Measurements from ENCODE around the gene FUT1.
"Not testable (repeated sequence)": the region's sequence is repeated elsewhere in the genome, so short reads cannot be mapped to it uniquely, and the experiment has no call there.

FUT1 gene
- total RNA-seq = 0.60 to 0.74 reads per million in 2 experiments

GRCh38 chr19:48752496-48753365, at the start of gene FUT1:
Gene FUT1, minus strand, starts transcription at chr19:48752641. Its CDS starts 1,360 bp downstream, at chr19:48751281.
- DNase-seq (ENCODE audit: low read depth) = no peak

DNA sequence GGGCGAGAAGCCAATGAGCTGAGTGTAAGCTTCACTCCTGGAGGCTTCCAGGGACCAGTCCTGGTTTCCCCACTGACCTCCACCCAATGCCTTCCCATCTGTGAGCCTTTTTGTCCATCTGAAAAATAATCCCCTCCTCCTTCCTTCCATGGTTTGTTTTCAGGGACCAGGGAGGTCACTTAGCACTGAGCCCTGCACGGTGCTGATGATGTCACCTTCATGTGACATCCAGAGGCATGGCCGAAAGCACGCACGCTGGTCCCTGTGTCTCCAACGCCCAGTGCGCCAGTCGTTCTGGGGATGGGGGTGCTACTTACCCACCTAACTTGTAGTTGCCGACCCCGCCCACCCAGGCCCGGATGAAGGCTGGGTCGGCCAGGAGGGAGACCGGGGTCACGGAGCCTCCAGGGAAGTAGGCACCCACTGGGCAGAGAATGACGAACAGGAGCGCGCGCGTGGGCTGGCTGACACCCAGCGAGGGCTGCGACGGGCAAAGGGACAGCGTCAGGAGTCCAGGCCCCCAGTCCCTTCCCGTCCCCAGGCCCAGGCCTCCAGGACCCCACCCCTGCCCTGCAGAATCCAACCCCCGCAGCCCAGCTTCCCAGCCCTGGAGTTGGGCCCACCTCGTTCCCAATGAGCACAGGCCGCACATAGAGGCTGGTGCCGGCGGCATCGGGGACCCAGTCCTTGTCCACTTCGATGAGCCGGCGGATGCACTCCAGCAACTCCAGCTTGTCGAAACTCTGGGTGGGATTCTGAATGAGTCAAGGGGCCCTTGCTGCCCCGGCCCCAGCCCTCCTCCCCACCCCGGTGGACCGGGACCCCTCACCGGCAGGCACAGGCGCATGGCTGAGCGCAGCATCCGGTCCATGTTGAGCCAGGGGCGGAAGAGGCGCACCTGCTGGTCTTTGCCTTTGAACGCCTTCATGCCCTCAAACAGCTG, 47.2 kb upstream of the FUT1 start:
- DNase-seq (ENCODE audit: low read depth) = no peak

DNA sequence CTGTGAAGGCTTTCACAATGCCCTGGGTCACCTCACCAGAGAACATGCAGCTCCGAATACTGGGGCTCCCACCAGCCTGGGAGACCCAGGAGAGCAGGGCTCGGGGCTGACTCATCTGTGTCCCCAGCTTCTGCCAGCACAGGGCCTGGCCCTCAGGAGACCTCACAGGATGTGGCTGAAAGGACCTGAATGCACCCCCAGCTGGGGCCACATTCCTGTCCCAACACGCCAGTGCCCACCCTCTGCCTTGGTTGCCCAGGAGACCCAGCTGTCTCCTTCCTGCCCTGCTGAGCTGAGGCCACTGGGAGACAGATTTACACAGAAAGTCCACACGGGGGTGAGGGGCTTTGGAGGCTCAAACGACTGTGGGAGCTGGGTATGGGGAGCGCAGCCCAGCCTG, 46.5 kb upstream of the FUT1 start:
- DNase-seq (ENCODE audit: low read depth) = no peak

- no peak for DNase-seq (ENCODE audit: low read depth)
Measured at GRCh38 chr19:48797103-48797502, 44.7 kb upstream of the FUT1 start.

DNA sequence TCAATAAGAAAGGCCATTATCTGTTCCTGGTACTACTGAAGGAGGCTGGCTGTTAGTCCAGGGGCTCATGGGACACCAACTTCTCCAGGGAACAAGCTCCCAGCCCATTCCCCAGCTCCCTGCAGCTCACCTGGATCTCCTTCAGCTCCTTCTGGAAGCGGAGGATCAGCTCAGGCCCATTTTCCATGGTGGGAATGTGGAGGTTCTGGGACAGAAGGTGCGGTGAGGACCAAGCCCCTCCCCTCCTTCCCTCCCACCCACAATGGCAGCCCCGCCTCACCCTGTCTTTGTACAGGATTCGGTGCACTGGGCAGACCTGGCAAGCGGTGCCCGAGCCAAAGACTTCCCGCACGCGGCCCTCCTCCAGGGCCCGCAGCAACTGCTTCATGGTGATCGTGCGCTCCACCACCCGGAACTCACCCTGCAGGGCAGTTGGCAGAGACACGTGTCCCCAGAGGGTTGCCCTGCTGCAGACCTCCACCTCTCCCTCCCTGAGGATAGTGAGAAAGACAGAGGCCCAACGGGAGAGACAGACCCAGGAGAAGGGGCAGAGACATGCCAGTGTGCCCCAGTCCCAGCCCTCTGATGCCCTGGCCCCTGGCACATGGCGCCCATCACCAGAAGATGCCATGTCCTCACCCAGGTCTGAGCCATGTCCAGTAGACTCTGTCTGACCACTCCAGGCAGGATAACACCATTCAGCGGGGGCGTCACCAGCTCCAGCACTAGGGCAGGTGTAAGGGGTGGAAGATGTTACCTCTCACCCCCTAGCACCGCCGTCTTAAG, 44.0 kb upstream of the FUT1 start:
- DNase-seq (ENCODE audit: low read depth) = no peak

GRCh38 chr19:48795685-48796070, 43.2 kb upstream of the FUT1 start:
- no peak for DNase-seq (ENCODE audit: low read depth)

GRCh38 chr19:48795055-48795684, 42.7 kb upstream of the FUT1 start:
- peak; percentile 76 for DNase-seq (ENCODE audit: low read depth)

- DNase-seq (ENCODE audit: low read depth) = no peak
Measured at GRCh38 chr19:48794291-48794690, 41.9 kb upstream of the FUT1 start.

DNA sequence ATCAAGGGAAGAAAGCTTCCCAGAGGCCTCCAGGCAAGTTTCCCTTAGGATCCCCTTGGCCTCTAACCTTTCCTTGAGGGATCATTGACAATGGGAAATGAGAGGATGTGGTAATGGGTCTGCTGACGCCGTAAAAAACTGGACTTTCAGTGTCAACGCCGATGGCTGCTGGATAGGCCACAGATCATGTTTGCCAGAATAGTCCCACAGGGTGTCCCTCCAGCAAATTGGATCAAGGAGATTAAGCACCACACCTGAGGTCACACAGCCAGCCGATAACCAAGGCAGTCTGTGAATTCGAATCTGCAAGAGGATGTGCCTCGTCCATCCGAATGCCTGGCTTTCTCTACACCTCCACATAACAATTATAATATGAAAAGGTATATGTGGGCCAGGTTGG, 40.8 kb upstream of the FUT1 start:
- DNase-seq (ENCODE audit: low read depth) = no peak

DNA sequence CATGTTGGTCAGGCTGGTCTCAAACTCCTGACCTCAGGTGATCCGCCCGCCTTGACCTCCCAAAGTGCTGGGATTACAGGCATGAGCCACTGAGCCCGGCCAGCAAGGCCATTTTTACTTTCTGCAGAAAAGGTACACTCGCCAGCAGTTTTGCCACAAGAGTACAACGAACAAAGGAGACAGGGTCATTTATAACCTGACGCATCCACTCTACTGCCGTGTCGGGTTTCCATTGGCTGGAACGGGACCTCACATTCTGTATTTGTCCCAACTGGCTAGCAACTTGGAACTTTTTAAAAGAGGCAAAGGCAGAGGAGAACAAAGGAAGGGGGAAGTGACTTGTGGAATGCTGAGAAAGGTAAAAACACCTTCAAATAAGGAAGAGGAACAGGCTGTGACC, 34.9 kb upstream of the FUT1 start:
- not testable (repeated sequence) for DNase-seq (ENCODE audit: low read depth)

DNA sequence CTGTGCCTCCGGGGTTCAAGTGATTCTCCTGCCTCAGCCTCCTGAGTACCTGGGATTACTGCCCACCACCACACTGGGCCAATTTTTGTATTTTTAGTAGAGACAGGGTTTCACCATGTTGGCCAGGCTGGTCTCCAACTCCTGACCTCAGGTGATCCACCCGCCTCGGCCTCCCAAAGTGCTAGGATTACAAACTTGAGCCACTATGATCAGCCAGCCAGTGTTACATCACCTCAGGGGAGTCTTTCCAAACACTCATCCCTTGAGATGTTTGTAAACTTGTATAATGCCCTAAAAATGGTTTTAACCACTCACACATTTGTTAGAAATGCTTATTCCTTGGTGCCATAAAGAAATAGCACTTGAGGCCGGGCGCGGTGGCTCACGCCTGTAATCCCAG, 34.0 kb upstream of the FUT1 start:
- not testable (repeated sequence) for DNase-seq (ENCODE audit: low read depth)

DNA sequence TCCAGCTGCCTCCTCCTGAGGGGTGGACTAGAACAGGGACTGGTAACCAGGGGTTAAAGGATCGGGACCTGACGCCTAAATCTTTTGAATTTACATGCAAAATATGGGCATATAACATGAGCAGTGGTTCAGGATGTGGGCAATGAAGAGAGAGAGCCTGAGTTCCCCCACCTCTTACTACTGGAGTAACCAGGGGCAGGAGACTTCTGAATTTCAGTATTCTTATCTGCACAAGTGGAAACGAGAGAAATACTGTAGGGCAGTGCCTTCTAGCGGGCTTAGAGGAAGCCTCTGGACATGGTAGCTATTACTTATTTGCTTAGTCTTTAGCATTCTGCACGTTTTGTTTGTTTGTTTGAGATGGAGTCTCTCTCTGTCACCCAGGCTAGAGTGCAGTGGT, 32.1 kb upstream of the FUT1 start:
- no peak for DNase-seq (ENCODE audit: low read depth)

DNA sequence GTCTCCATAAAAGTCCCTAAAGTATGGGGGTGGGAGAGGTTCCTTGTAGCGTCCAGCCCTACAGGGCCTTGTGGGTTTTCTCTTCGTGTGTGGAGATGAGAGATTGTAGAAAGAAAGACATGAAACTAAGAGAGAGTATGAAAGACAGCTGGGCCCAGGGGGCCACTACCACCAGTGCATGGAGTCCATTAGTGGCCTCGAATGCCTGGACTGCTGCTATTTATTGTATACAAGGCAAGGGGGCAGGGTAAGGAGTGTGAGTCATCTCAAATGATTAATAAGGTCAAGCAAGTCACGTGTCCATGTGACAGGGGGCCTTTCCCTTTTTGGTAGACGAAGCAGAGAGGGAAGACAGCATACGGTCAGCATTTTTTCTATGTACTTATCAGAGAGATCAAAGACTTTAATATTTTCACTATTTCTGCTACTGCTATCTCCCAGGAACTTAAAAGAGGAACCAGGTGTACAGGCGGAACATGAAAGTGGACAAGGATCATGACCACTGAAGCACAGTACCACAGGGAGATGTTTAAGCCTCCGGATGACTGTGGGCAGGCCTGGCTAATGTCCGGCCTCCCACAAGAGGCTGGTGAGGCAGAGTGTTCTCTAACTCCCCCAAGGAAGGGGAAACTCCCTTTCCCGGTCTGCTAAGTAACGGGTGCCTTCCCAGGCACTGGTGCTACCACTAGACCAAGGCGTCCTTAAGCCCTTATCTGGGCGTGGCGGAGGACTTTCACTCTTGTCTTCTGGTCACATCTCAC, 28.4 kb upstream of the FUT1 start:
- DNase-seq (ENCODE audit: low read depth) = no peak

- no peak for DNase-seq (ENCODE audit: low read depth)
Measured at GRCh38 chr19:48779636-48780035, 27.2 kb upstream of the FUT1 start.

DNA sequence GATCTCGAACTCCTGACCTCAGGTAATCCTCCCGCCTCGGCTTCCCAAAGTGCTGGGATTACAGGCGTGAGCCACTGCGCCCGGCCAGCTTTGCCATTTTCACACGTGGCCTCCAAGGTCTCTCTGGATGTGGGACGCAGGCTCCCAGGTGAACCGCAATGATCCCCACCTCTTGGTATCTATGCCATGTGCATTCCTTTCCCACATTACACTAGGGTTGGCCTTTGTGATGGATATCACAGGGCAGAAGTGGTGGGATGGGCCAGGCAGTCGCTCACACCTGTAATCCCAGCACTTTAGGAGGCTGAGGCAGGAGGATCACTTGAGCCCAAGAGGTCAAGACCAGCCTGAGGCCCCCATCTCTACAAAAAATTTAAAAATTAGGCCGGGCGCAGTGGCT, 25.3 kb upstream of the FUT1 start:
- no peak for DNase-seq (ENCODE audit: low read depth)

DNA sequence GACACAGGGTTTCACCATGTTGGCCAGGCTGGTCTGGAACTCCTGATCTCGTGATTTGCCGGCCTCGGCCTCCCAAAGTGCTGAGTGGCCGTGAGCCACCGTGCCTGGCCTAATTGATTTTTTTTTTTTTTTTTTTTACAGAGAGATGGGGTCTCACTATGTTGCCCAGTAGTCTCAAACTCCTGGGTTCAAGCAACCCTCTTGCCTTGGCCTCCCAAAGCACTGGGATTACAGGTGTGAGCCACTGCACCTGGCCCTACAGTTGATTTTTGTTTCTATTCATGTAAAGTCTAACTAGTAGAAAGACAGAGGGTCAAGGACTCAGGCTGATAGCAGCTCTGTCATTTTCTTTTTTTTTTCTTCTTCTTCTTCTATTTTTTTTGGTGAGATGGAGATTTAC, 24.7 kb upstream of the FUT1 start:
- no peak for DNase-seq (ENCODE audit: low read depth)

- no peak for DNase-seq (ENCODE audit: low read depth)
Measured at GRCh38 chr19:48772503-48772953, 20.1 kb upstream of the FUT1 start.

GRCh38 chr19:48770734-48771472, 18.5 kb upstream of the FUT1 start:
- DNase-seq (ENCODE audit: low read depth) = no peak

GRCh38 chr19:48770266-48770665, 17.8 kb upstream of the FUT1 start:
- DNase-seq (ENCODE audit: low read depth) = no peak

Data from T follicular helper cell (primary cell).